IMR-90 (cell line): Measurements from ENCODE around the gene PHOSPHO1. TPM values are rescaled to one million over a fixed set of nuclear protein-coding genes. Genes with fewer than 3 reads are reported as not detected.

Source experiments
- ATAC-seq: fragments of 200-7000 bp; cut with Tn5 transposase; 2 replicates; pipeline ENCODE4 v1.9.1; 2020; ENCODE audit warnings: low read depth, mild to moderate bottlenecking, moderate library complexity
- BruUV-seq: library from RNA; stranded (reverse); fragments of 400-500 nt; replicated peaks from 2 replicates; lab custom pipeline; 2021; lab: Mats Ljungman, UMichigan
- CTCF ChIA-PET: fragments of 300-600 bp; formaldehyde crosslinking; extraction: SDS; loops from one replicate; lab custom pipeline; 2021; ENCODE audit warnings: antibody characterized with exemption; lab: Yijun Ruan, JAX
- POLR2A ChIA-PET: fragments of 300-600 bp; sonication (Branson Sonifier 250); formaldehyde crosslinking; loops from one replicate; lab custom pipeline; 2022; ENCODE audit warnings: antibody characterized with exemption; ENCODE audit not compliant: unreplicated experiment; lab: Charles Lee
- DNase-seq: peaks from one replicate; pipeline ENCODE4 v3.0.0; 2013
- H2AFZ ChIP-seq: replicated peaks from 2 replicates; pipeline ENCODE3; 2013; ENCODE audit warnings: low read length, mild to moderate bottlenecking; ENCODE audit not compliant: poor library complexity
- H2AK5ac ChIP-seq: 2 replicates; pipeline ENCODE4 v1.6.1; 2013; ENCODE audit warnings: low read depth, low read length, inconsistent platforms
- H2AK9ac ChIP-seq: replicated peaks from 2 replicates; pipeline ENCODE3; 2013; ENCODE audit warnings: mild to moderate bottlenecking, low read depth, low read length, moderate library complexity; ENCODE audit not compliant: poor library complexity
- H2BK120ac ChIP-seq: 2 replicates; pipeline ENCODE4 v1.6.1; 2013; ENCODE audit warnings: low read depth, low read length, inconsistent platforms
- H2BK15ac ChIP-seq: 3 replicates; pipeline ENCODE4 v1.6.1; 2013; ENCODE audit warnings: low read depth, low read length, inconsistent platforms
- H2BK20ac ChIP-seq: 2 replicates; pipeline ENCODE4 v1.6.1; 2013; ENCODE audit warnings: low read depth, mild to moderate bottlenecking, inconsistent platforms, low read length, moderate library complexity
- H2BK5ac ChIP-seq: 2 replicates; pipeline ENCODE4 v1.6.1; 2013; ENCODE audit warnings: mild to moderate bottlenecking, low read depth, low read length, inconsistent platforms; ENCODE audit not compliant: poor library complexity, severe bottlenecking
- H3K14ac ChIP-seq: replicated peaks from 2 replicates; pipeline ENCODE4 v1.6.1; 2013; ENCODE audit warnings: low read depth, low read length, inconsistent platforms
- H3K18ac ChIP-seq: 2 replicates; pipeline ENCODE4 v1.6.1; 2013; ENCODE audit warnings: low read depth, low read length, control low read depth
- H3K23ac ChIP-seq: 2 replicates; pipeline ENCODE4 v1.6.1; 2013; ENCODE audit warnings: low read depth, low read length, inconsistent platforms
- H3K27ac ChIP-seq: 2 replicates; pipeline ENCODE4 v1.5.1; 2013; ENCODE audit warnings: mild to moderate bottlenecking, control low read depth, low read length; ENCODE audit not compliant: insufficient read depth
- H3K27me3 ChIP-seq: 2 replicates; pipeline ENCODE4 v1.6.1; 2013; ENCODE audit warnings: low read length; ENCODE audit not compliant: control insufficient read depth, insufficient read depth
- H3K36me3 ChIP-seq: 2 replicates; pipeline ENCODE4 v1.6.1; 2013; ENCODE audit warnings: low read length, mixed read lengths; ENCODE audit not compliant: control insufficient read depth, insufficient read depth
- H3K4ac ChIP-seq: 2 replicates; pipeline ENCODE4 v1.6.1; 2013; ENCODE audit warnings: low read depth, low read length, inconsistent platforms
- H3K4me1 ChIP-seq: 2 replicates; pipeline ENCODE4 v1.6.1; 2013; ENCODE audit warnings: low read length, mixed read lengths; ENCODE audit not compliant: control insufficient read depth, insufficient read depth
- H3K4me2 ChIP-seq: 2 replicates; pipeline ENCODE4 v1.6.1; 2013; ENCODE audit warnings: low read depth, mild to moderate bottlenecking, control low read depth, low read length, moderate library complexity
- H3K4me3 ChIP-seq: 2 replicates; pipeline ENCODE4 v1.5.1; 2013; ENCODE audit warnings: low read depth, mild to moderate bottlenecking, control low read depth, low read length, moderate library complexity; ENCODE audit not compliant: insufficient read depth
- H3K56ac ChIP-seq: 2 replicates; pipeline ENCODE4 v1.6.1; 2013; ENCODE audit warnings: low read length, inconsistent platforms; ENCODE audit not compliant: insufficient read depth; ENCODE audit errors: extremely low read depth
- H3K79me1 ChIP-seq, 2 experiments: 2 replicates each; pipeline ENCODE4 v1.6.1; 2013; ENCODE audit warnings: low read length in 2 of 2, inconsistent platforms in 1 of 2, low read depth in 1 of 2
- H3K9ac ChIP-seq: 2 replicates; pipeline ENCODE4 v1.6.1; 2013; ENCODE audit warnings: low read depth, low read length, control low read depth
- H3K9me1 ChIP-seq: 2 replicates; pipeline ENCODE4 v1.6.1; 2013; ENCODE audit warnings: low read length, inconsistent platforms; ENCODE audit not compliant: insufficient read depth
- H3K9me3 ChIP-seq: 2 replicates; pipeline ENCODE4 v1.6.1; 2013; ENCODE audit warnings: low read length; ENCODE audit not compliant: control insufficient read depth, insufficient read depth
- H4K20me1 ChIP-seq: 2 replicates; pipeline ENCODE4 v1.6.1; 2013; ENCODE audit warnings: low read length, inconsistent platforms; ENCODE audit not compliant: insufficient read depth
- H4K5ac ChIP-seq: 2 replicates; pipeline ENCODE4 v1.6.1; 2013; ENCODE audit warnings: mild to moderate bottlenecking, low read depth, low read length, control low read depth
- H4K8ac ChIP-seq, 2 experiments: 2 replicates each; pipeline ENCODE4 v1.6.1; 2013; ENCODE audit warnings: low read depth in 2 of 2, low read length in 2 of 2, control low read depth in 1 of 2, inconsistent platforms in 1 of 2
- H4K91ac ChIP-seq: 2 replicates; pipeline ENCODE4 v1.6.1; 2013; ENCODE audit warnings: low read depth, low read length, inconsistent platforms; ENCODE audit not compliant: insufficient read depth
- FOS ChIP-seq: fragments of 150-350 bp; IDR thresholded peaks from 2 replicates; pipeline ENCODE4 v1.6.1; 2016; ENCODE audit warnings: low read depth, low read length
- MAFK ChIP-seq: IDR thresholded peaks from 2 replicates; pipeline ENCODE4 v1.6.1; 2012; ENCODE audit warnings: low read depth, low read length, improper control_type of control experiment
- MAZ ChIP-seq: IDR thresholded peaks from 2 replicates; pipeline ENCODE4 v1.6.1; 2012; ENCODE audit warnings: low read depth, mild to moderate bottlenecking, low read length, improper control_type of control experiment, moderate library complexity, borderline replicate concordance
- MXI1 ChIP-seq: IDR thresholded peaks from 2 replicates; pipeline ENCODE4 v1.6.1; 2012; ENCODE audit warnings: low read depth, mild to moderate bottlenecking, low read length, moderate library complexity, borderline replicate concordance
- POLR2A ChIP-seq: IDR thresholded peaks from 2 replicates; pipeline ENCODE4 v1.6.1; 2012; ENCODE audit warnings: mild to moderate bottlenecking, low read depth, low read length
- SMC3 ChIP-seq: fragments of 150-350 bp; IDR thresholded peaks from 2 replicates; pipeline ENCODE4 v1.6.1; 2016; ENCODE audit warnings: low read depth, mild to moderate bottlenecking, antibody characterized with exemption, low read length, moderate library complexity
- WGBS, 2 experiments: methylation state at CpG; one replicate each; pipeline versions ENCODE4 v1.1.5 to v1.1.7; 2013; ENCODE audit warnings: missing lambda C conversion rate in 2 of 2; ENCODE audit not compliant: insufficient read length in 1 of 2; ENCODE audit errors: extremely low coverage in 2 of 2; 5-methylcytosine and 5-hydroxymethylcytosine counted together
- dilution Hi-C: fragments of 300-500 bp; cut with HindIII; formaldehyde crosslinking; loops from one replicate; pipeline ENCODE4 v1.14.3; 2018; ENCODE audit warnings: low sequenced_read_pairs; ENCODE audit not compliant: unreplicated experiment
- in situ Hi-C: fragments of 300-500 bp; cut with MboI; formaldehyde crosslinking; loops from 3 replicates; pipeline ENCODE4 v1.14.3; 2019; ENCODE audit warnings: low sequenced_read_pairs, inconsistent platforms, mixed read lengths
- intact Hi-C: fragments of 100-400 bp; cut with micrococcal nuclease; formaldehyde crosslinking; loops from 2 replicates; pipeline ENCODE4 v1.10.0; 2022
- polyA plus RNA-seq, 3 experiments: library from polyadenylated mRNA; depleted of rRNA; stranded (reverse); fragments of >200 nt; gene quantifications; 2 replicates each; pipeline ENCODE4 v1.2.3, GENCODE V29; 2012; ENCODE audit warnings: low replicate concordance in 1 of 3
- total RNA-seq: library from RNA; depleted of rRNA; stranded (reverse); fragments of >200 nt; gene quantifications from 2 replicates; pipeline ENCODE4 v1.2.3, GENCODE V29; 2012

The PHOSPHO1 gene
- total and polyA plus RNA-seq, 2 of the 4 experiments (the other 2 are of a cell fraction): under 0.01 to 0.48 TPM

GRCh38 chr17:49229076-49229804, 1.3 kb downstream of the PHOSPHO1 start:
- in situ Hi-C loops (no loop called here), dilution Hi-C loops (no loop called here), intact Hi-C loops (loop anchor here (5.0 kb wide), 2 partner anchors 37 to 167 kb away; no protein-coding TSS in a partner anchor)
- H4K5ac ChIP-seq: no peak overlapping the region
- no peak overlapping the region for H3K18ac ChIP-seq
- POLR2A ChIA-PET: no interaction called here
- DNase-seq (no peak), ATAC-seq (no peak)
- no peak overlapping the region for H2AK9ac ChIP-seq
- no peaks in the 10 kb centered on the region; the same call in 1 of the 2 replicates for H3K4me1 ChIP-seq
- peak overlapping the region; percentile 98 for H2AFZ ChIP-seq
- H4K20me1 ChIP-seq: no peaks in the 10 kb centered on the region
- TF ChIP-seq SMC3 (no peak), MAZ (no peak), MXI1 (no peak), MAFK (no peak), POLR2A (no peak), FOS (no peak)
- H2BK20ac ChIP-seq: no peak overlapping the region
- H3K27ac ChIP-seq: no peak overlapping the region
- no peak overlapping the region for H2BK120ac ChIP-seq
- H3K4me3 ChIP-seq: no peak overlapping the region
- H3K9me3 ChIP-seq: no peaks in the 10 kb centered on the region
- H3K79me1 ChIP-seq: no peaks in the 10 kb centered on the region
- CTCF ChIA-PET: interaction anchor here (0.7 to 2.4 kb wide), 2 partner anchors 49 to 193 kb away, joined by 4 to 12 read pairs; no protein-coding TSS in a partner anchor
- H3K4me2 ChIP-seq: no peak overlapping the region
- H2BK5ac ChIP-seq: no peak overlapping the region
- H3K27me3 ChIP-seq: peaks cover 33% of the 10 kb centered on the region
- no peak overlapping the region for H2BK15ac ChIP-seq
- H3K14ac ChIP-seq: no peak overlapping the region
- no peaks in the 10 kb centered on the region for H3K9me1 ChIP-seq
- no peaks in the 10 kb centered on the region for H3K36me3 ChIP-seq
- H3K56ac ChIP-seq: no peak overlapping the region
- BruUV-seq: no TSS peak
- WGBS, 2 experiments: 100% methylated on average over 1 of the region's 6 CpGs; no CpG with 5 or more reads in 1 of the 2 experiments
- no peak overlapping the region for H2AK5ac ChIP-seq
- no peak overlapping the region for H4K8ac ChIP-seq
- no peak overlapping the region for H4K91ac ChIP-seq
- H3K23ac ChIP-seq: no peak overlapping the region
- H3K4ac ChIP-seq: no peak overlapping the region
- H3K9ac ChIP-seq: no peak overlapping the region
